Activated T-cell treated with anti-CD3 and anti-CD28 coated beads, Interleukin-2, amount 50 U/mL, for 72 hours (primary cell): ENCODE data around the gene IL1R1. TPM values are rescaled to one million over a fixed set of nuclear protein-coding genes. Genes with fewer than 3 reads are reported as not detected.

Experiments
- ATAC-seq, 2 donors: fragments of 150-1000 bp; cut with Tn5 transposase; replicated peaks in 1 of 2; 2 replicates each; pipeline ENCODE4 v1.10.0; 2021; ENCODE audit warnings: moderate library complexity in 2 of 2, mild to moderate bottlenecking in 1 of 2
- DNase-seq, 2 donors: peaks; one replicate each; pipeline ENCODE4 v3.0.0; 2021 to 2022; ENCODE audit warnings: mixed read lengths in 1 of 2
- H3K27ac Mint-ChIP-seq: one replicate; pipeline ENCODE4 v1.8.0; 2022; ENCODE audit warnings: mild to moderate bottlenecking, moderate library complexity, mixed read lengths
- H3K27me3 Mint-ChIP-seq: one replicate; pipeline ENCODE4 v1.8.0; 2022; ENCODE audit warnings: low read depth, mixed read lengths
- H3K36me3 Mint-ChIP-seq, 2 donors: one replicate each; pipeline ENCODE4 v1.8.0; 2022; ENCODE audit warnings: mixed read lengths in 2 of 2, mild to moderate bottlenecking in 1 of 2; ENCODE audit not compliant: insufficient read depth in 2 of 2
- H3K4me1 Mint-ChIP-seq: one replicate; pipeline ENCODE4 v1.8.0; 2022; ENCODE audit warnings: low read depth, mixed read lengths
- H3K4me3 Mint-ChIP-seq, 2 donors: one replicate each; pipeline ENCODE4 v1.8.0; 2022; ENCODE audit warnings: mild to moderate bottlenecking in 2 of 2, mixed read lengths in 2 of 2, moderate library complexity in 2 of 2
- H3K9me3 Mint-ChIP-seq, 2 donors: one replicate each; pipeline ENCODE4 v1.8.0; 2022; ENCODE audit warnings: mixed read lengths in 2 of 2
- total RNA-seq, 2 donors: library from RNA; stranded (reverse); gene quantifications; one replicate each; pipeline ENCODE4 v1.2.3, GENCODE V29; 2022

IL1R1 gene
- total RNA-seq, 2 donors from 2014 or later, result 14.3 to 14.5 TPM

DNA sequence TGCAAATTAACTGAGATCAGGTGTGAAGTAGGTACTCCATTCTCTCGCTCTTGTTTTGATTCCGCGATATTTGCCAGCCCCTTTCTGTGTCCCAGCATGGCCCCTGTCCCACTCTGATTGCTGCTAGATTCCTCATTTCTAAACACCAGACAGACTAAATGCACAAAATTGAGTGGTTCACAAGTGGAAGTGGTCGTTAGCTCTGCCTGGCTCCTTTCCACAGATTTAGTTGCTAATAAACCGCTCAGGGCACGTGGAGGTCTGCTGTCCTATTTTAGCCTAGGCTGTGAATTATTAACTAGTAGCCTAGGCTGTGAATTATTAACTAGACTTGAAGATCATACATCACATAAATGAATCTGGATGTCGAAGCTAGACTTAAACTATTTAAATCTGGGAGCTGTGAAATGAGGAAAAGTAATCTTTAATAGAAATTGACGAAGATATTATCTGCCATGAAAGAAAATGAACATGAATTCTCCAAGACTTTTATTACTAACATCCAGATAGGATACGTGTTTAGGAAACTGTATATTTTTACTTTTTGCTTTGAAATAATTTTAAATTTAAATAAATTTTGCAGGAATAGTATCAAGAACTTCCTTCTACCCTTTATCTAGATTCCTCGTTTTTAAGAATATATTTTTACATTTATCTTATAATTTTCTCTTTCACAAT lies 48.0 kb downstream of the IL1R1 start:
- peaks cover 22% of the 10 kb centered on the region for H3K27me3 Mint-ChIP-seq
- no peak for DNase-seq
- no peak overlapping the region for H3K4me3 Mint-ChIP-seq
- H3K9me3 Mint-ChIP-seq, result no peaks in the 10 kb centered on the region
- no peak for ATAC-seq
- H3K4me1 Mint-ChIP-seq, result peaks cover 27% of the 10 kb centered on the region
- H3K27ac Mint-ChIP-seq, result no peak overlapping the region
- peaks cover 2 to 10% of the 10 kb centered on the region in 2 donors for H3K36me3 Mint-ChIP-seq

DNA sequence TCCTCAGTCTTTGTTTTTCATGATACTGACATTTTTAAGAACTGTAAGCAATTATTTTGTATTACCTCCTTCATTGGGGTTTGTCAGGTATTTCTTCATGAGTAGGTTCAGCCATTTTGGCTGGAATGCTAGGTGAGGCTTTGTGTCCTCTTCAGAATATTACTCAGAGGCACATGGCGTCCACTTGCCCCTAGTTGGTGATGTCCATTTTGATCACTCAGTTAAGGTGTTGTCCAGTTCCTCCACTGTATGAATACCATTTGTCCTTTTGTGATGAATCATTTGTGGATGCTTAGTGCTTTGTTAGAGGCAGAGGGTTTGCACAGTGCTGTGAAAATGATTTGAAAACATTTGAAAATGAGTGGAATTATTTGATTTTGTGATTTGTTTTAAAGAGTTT lies 49.0 kb downstream of the IL1R1 start:
- no peak for DNase-seq
- H3K4me1 Mint-ChIP-seq, result peaks cover 17% of the 10 kb centered on the region
- H3K27ac Mint-ChIP-seq, result no peak overlapping the region
- ATAC-seq, result no peak
- H3K9me3 Mint-ChIP-seq, result no peaks in the 10 kb centered on the region
- no peak overlapping the region for H3K4me3 Mint-ChIP-seq
- peaks cover 22% of the 10 kb centered on the region for H3K27me3 Mint-ChIP-seq
- H3K36me3 Mint-ChIP-seq, result peaks cover 1 to 10% of the 10 kb centered on the region in 2 donors

- peaks cover 0 to 9% of the 10 kb centered on the region in 2 donors for H3K36me3 Mint-ChIP-seq
- H3K4me1 Mint-ChIP-seq, result peaks cover 14% of the 10 kb centered on the region
- H3K27ac Mint-ChIP-seq, result no peak overlapping the region
- no peak overlapping the region for H3K4me3 Mint-ChIP-seq
- DNase-seq (no peak), ATAC-seq (no peak)
- H3K27me3 Mint-ChIP-seq, result peaks cover 18% of the 10 kb centered on the region
- H3K9me3 Mint-ChIP-seq, result peaks cover 0 to 3% of the 10 kb centered on the region in 2 donors
These were observed 50.5 kb downstream of the IL1R1 start for GRCh38 chr2:102193074-102193473.

GRCh38 chr2:102194609-102195268 lies 52.2 kb downstream of the IL1R1 start:
- H3K9me3 Mint-ChIP-seq, result peaks cover 0 to 3% of the 10 kb centered on the region in 2 donors
- H3K27ac Mint-ChIP-seq, result no peak overlapping the region
- ATAC-seq (no peak), DNase-seq (no peak)
- H3K4me3 Mint-ChIP-seq, result no peak overlapping the region
- H3K4me1 Mint-ChIP-seq, result peaks cover 7% of the 10 kb centered on the region
- peaks cover 0 to 2% of the 10 kb centered on the region in 2 donors for H3K36me3 Mint-ChIP-seq
- H3K27me3 Mint-ChIP-seq, result peaks cover 20% of the 10 kb centered on the region

GRCh38 chr2:102197389-102198137 lies 55.0 kb downstream of the IL1R1 start:
- H3K36me3 Mint-ChIP-seq, result peaks cover 0 to 2% of the 10 kb centered on the region in 2 donors
- peaks cover 0 to 3% of the 10 kb centered on the region in 2 donors for H3K9me3 Mint-ChIP-seq
- H3K27ac Mint-ChIP-seq, result no peak overlapping the region
- no peak for DNase-seq
- ATAC-seq, result no peak
- H3K4me1 Mint-ChIP-seq, result peaks cover 7% of the 10 kb centered on the region
- peaks cover 16% of the 10 kb centered on the region for H3K27me3 Mint-ChIP-seq
- H3K4me3 Mint-ChIP-seq, result no peak overlapping the region

DNA sequence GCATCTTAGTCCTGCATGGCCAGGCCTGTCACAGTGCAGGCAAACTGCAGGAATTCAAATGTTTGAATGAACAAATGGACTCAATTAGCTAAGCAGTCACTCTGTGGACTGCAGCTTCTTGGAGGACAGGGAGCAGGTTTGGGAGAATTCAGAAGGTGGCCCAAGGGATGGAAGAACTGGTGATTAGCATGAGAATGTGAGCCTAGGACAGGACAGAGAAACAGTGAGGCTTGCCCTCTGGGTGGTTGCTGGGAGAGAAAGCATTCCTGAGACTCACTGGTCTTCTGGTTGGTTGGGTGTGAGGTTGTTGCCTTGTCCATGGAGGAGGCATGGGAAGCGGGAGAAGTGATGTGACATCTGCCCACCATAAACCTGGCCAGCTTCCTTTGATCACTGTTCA lies 58.0 kb downstream of the IL1R1 start:
- no peak for ATAC-seq
- H3K27ac Mint-ChIP-seq, result no peak overlapping the region
- no peak for DNase-seq
- peaks cover 9% of the 10 kb centered on the region for H3K27me3 Mint-ChIP-seq
- no peak overlapping the region for H3K4me3 Mint-ChIP-seq
- peaks cover 7 to 8% of the 10 kb centered on the region in 2 donors for H3K9me3 Mint-ChIP-seq
- peaks cover 7% of the 10 kb centered on the region for H3K4me1 Mint-ChIP-seq
- H3K36me3 Mint-ChIP-seq, result peaks cover 5 to 17% of the 10 kb centered on the region in 2 donors

DNA sequence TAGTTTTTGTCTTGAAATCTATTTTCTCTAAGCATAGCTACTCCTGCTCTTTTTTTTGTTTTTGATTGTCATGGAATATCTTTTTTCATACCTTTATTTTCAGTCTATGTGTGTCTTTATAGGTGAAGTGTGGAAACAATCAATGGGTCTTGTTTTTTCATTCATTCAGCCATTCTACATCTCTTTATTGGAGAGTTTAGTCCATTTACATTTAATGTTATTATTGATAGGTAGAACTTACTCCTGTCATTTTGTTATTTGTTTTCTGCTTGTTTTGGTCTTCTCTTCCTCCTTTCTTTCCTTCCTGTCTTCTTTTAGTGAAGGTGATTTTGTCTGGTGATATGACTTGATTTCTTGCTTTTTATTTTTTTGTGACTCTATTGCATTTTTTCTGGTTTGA lies 62.1 kb downstream of the IL1R1 start:
- Mint-ChIP-seq H3K4me1 (no peaks in the 10 kb centered on the region), H3K4me3 (no peak overlapping the region), H3K36me3 (peaks cover 8 to 23% of the 10 kb centered on the region in 2 donors), H3K27ac (no peak overlapping the region), H3K27me3 (no peaks in the 10 kb centered on the region), H3K9me3 (peaks cover 9% of the 10 kb centered on the region in 2 donors)
- ATAC-seq (no peak), DNase-seq (no peak)

GRCh38 chr2:102206666-102207341 lies 64.3 kb downstream of the IL1R1 start:
- H3K27ac Mint-ChIP-seq, result no peak overlapping the region
- H3K4me3 Mint-ChIP-seq, result no peak overlapping the region
- no peak for DNase-seq
- H3K9me3 Mint-ChIP-seq, result peaks cover 9% of the 10 kb centered on the region in 2 donors
- no peak for ATAC-seq
- H3K4me1 Mint-ChIP-seq, result no peaks in the 10 kb centered on the region
- H3K36me3 Mint-ChIP-seq, result peaks cover 8 to 23% of the 10 kb centered on the region in 2 donors
- no peaks in the 10 kb centered on the region for H3K27me3 Mint-ChIP-seq

DNA sequence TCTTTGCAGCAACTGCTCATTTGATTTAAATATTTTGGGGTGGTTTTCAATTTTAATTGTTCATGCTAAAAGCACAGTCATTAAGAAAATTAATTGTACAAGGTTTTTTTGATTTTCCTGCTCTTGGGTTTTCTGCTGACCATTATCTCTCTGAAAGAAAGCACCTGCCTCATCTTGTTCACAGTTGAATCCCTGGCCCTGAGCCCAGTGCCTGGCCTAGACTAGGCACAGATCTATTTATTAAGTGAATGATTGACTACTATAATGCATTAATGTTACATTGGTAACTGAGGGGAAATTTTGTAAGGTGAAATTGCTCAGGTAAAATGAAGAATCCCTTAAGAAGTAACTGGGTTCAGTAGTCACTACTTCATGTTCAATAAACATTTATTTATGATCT lies 66.2 kb downstream of the IL1R1 start:
- Mint-ChIP-seq H3K4me1 (no peaks in the 10 kb centered on the region), H3K27me3 (no peaks in the 10 kb centered on the region), H3K36me3 (peaks cover 8 to 20% of the 10 kb centered on the region in 2 donors), H3K4me3 (no peak overlapping the region), H3K9me3 (peaks cover 5 to 9% of the 10 kb centered on the region in 2 donors), H3K27ac (no peak overlapping the region)
- DNase-seq (no peak), ATAC-seq (no peak)

DNA sequence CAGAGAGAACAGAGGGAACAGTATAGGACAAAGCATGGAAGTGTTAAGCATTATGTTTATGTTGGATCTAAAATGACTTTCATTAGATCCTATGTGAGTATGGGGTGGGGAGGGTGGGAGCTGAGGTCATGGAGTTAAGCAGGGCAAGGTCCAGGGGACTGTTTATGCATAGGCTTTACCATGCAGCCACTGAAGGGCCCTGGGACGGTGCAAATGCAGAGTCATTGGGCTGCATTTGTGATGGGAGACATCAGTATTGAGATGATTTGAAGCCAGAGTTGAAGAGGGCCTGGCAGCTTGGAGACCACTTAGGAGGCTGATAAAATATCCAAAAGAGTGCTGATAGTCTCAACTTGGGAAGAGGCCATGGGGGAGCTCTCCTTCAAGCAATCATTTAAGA lies 66.9 kb downstream of the IL1R1 start:
- ATAC-seq, result no peak
- Mint-ChIP-seq H3K4me3 (no peak overlapping the region), H3K27ac (no peak overlapping the region), H3K27me3 (no peaks in the 10 kb centered on the region), H3K36me3 (peaks cover 8 to 15% of the 10 kb centered on the region in 2 donors), H3K4me1 (no peaks in the 10 kb centered on the region), H3K9me3 (peaks cover 4 to 9% of the 10 kb centered on the region in 2 donors)
- DNase-seq, result no peak

GRCh38 chr2:102217032-102217431 lies 74.5 kb downstream of the IL1R1 start:
- no peak overlapping the region for H3K4me3 Mint-ChIP-seq
- H3K36me3 Mint-ChIP-seq, result peaks cover 32 to 43% of the 10 kb centered on the region in 2 donors
- no peaks in the 10 kb centered on the region for H3K27me3 Mint-ChIP-seq
- DNase-seq (no peak), ATAC-seq (no peak)
- H3K4me1 Mint-ChIP-seq, result peaks cover 5% of the 10 kb centered on the region
- H3K27ac Mint-ChIP-seq, result no peak overlapping the region
- H3K9me3 Mint-ChIP-seq, result peaks cover 26 to 28% of the 10 kb centered on the region in 2 donors

- Mint-ChIP-seq H3K27me3 (no peaks in the 10 kb centered on the region), H3K4me3 (peak overlapping the region in 1 of 2 donors; percentile 6), H3K9me3 (peaks cover 7 to 10% of the 10 kb centered on the region in 2 donors), H3K27ac (no peak overlapping the region), H3K4me1 (peaks cover 64% of the 10 kb centered on the region), H3K36me3 (peaks cover 15 to 18% of the 10 kb centered on the region in 2 donors)
- DNase-seq (no peak), ATAC-seq (no peak)
These were observed 82.5 kb downstream of the IL1R1 start for GRCh38 chr2:102224824-102225739.
